Measurements from ENCODE around the gene H1-8. TPM values are rescaled to one million over a fixed set of nuclear protein-coding genes. Genes with fewer than 3 reads are reported as not detected.

Gene H1-8
- polyA plus RNA-seq, 5 donors = not detected

- no peak for DNase-seq
Measured at GRCh38 chr3:129571605-129572547, 28.9 kb downstream of the H1-8 start.

- no peak for DNase-seq
Measured at GRCh38 chr3:129572603-129573002, 29.6 kb downstream of the H1-8 start.

- DNase-seq = no peak
Measured at GRCh38 chr3:129573493-129573892, 30.5 kb downstream of the H1-8 start.

GRCh38 chr3:129574206-129574605, 31.2 kb downstream of the H1-8 start:
- DNase-seq = no peak

- DNase-seq = no peak
Measured at GRCh38 chr3:129575233-129575996, 32.4 kb downstream of the H1-8 start.

- no peak for DNase-seq
Measured at GRCh38 chr3:129575997-129576384, 33.0 kb downstream of the H1-8 start.

- no peak for DNase-seq
Measured at GRCh38 chr3:129576514-129577352, 33.8 kb downstream of the H1-8 start.

GRCh38 chr3:129577366-129577765, 34.4 kb downstream of the H1-8 start:
- DNase-seq = no peak

- DNase-seq = no peak
Measured at GRCh38 chr3:129577925-129578786, 35.2 kb downstream of the H1-8 start.

GRCh38 chr3:129579991-129580390, 37.0 kb downstream of the H1-8 start:
- DNase-seq = no peak

GRCh38 chr3:129581623-129582022, 38.6 kb downstream of the H1-8 start:
- DNase-seq = no peak

- no peak for DNase-seq
Measured at GRCh38 chr3:129582799-129583198, 39.8 kb downstream of the H1-8 start.

- DNase-seq = no peak
Measured at GRCh38 chr3:129583289-129583688, 40.3 kb downstream of the H1-8 start.

GRCh38 chr3:129584631-129585030, 41.7 kb downstream of the H1-8 start:
- DNase-seq = no peak

- DNase-seq = no peak
Measured at GRCh38 chr3:129585949-129586657, 43.1 kb downstream of the H1-8 start.

- DNase-seq = no peak
Measured at GRCh38 chr3:129586746-129587430, 43.9 kb downstream of the H1-8 start.

- no peak for DNase-seq
Measured at GRCh38 chr3:129587566-129588210, 44.7 kb downstream of the H1-8 start.

- no peak for DNase-seq
Measured at GRCh38 chr3:129590215-129590614, 47.2 kb downstream of the H1-8 start.

- no peak for DNase-seq
Measured at GRCh38 chr3:129591932-129592331, 49.0 kb downstream of the H1-8 start.

Measured in right lung (tissue), 5 donors.